Lower leg skin (tissue), 4 donors: Measurements from ENCODE around the gene CD46. TPM values are rescaled to one million over a fixed set of nuclear protein-coding genes. Genes with fewer than 3 reads are reported as not detected.
A peak's percentile ranks its signal among the peaks of the same experiment; 100 is the strongest.

ENCODE experiments used
- DNase-seq, 2 donors: peaks; one replicate each; pipeline ENCODE4 v3.0.0-alpha.2; 2019; ENCODE audit warnings: low spot score in 2 of 2
- H3K4me3 ChIP-seq: fragments of 200-600 bp; sonication (generic); 2 replicates; pipeline ENCODE4 v1.5.1; 2017; ENCODE audit warnings: mild to moderate bottlenecking, low read depth; ENCODE audit not compliant: poor library complexity, severe bottlenecking
- POLR2A ChIP-seq, 2 donors: fragments of 450-650 bp; IDR thresholded peaks; one replicate each; pipeline ENCODE4 v1.6.1; 2016 to 2017; ENCODE audit warnings: antibody characterized with exemption in 2 of 2, mild to moderate bottlenecking in 1 of 2, moderate library complexity in 1 of 2
- WGBS, 2 donors: methylation state at CpG; one replicate each; pipeline ENCODE4 v1.1.5; 2018; 5-methylcytosine and 5-hydroxymethylcytosine counted together
- intact Hi-C: fragments of 100-400 bp; cut with DNase I; formaldehyde crosslinking; loops from one replicate; pipeline ENCODE4 v1.15.0; 2023; ENCODE audit warnings: low total_unique reads
- total RNA-seq, 4 donors: library from RNA; depleted of rRNA; stranded (reverse); fragments of >200 nt; gene quantifications; one replicate each; pipeline ENCODE4 v1.1.0, GENCODE V29; 2016
- TF ChIP-seq, protein P1 (sequence below), 3 donors: fragments of 450-650 bp; IDR thresholded peaks; one replicate each; pipeline ENCODE4 v1.5.1; 2016; ENCODE audit warnings: antibody characterized with exemption in 3 of 3, mild to moderate bottlenecking in 3 of 3, moderate library complexity in 2 of 3

The CD46 gene
- total RNA-seq, 4 donors from 2014 or later: 63.3 to 89.4 (median 76.2) TPM

- TF ChIP-seq POLR2A (IDR thresholded peaks at IDR 0.05): no peak
- TF ChIP-seq, protein P1, sequence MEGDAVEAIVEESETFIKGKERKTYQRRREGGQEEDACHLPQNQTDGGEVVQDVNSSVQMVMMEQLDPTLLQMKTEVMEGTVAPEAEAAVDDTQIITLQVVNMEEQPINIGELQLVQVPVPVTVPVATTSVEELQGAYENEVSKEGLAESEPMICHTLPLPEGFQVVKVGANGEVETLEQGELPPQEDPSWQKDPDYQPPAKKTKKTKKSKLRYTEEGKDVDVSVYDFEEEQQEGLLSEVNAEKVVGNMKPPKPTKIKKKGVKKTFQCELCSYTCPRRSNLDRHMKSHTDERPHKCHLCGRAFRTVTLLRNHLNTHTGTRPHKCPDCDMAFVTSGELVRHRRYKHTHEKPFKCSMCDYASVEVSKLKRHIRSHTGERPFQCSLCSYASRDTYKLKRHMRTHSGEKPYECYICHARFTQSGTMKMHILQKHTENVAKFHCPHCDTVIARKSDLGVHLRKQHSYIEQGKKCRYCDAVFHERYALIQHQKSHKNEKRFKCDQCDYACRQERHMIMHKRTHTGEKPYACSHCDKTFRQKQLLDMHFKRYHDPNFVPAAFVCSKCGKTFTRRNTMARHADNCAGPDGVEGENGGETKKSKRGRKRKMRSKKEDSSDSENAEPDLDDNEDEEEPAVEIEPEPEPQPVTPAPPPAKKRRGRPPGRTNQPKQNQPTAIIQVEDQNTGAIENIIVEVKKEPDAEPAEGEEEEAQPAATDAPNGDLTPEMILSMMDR (IDR thresholded peaks at IDR 0.05): no peak
- H3K4me3 ChIP-seq: no peak overlapping the region
- intact Hi-C loops: no loop called here
- DNase-seq: no peak
- WGBS, 2 donors: 88 to 91% methylated on average over 7 of the region's 7 CpGs
Measured at GRCh38 chr1:207791290-207791689, 39.4 kb downstream of the CD46 start.

- intact Hi-C loops: no loop called here
- TF ChIP-seq POLR2A (IDR thresholded peaks at IDR 0.05): no peak
- TF ChIP-seq, protein P1 (IDR thresholded peaks at IDR 0.05): no peak
Measured at GRCh38 chr1:207793327-207793726, 41.5 kb downstream of the CD46 start.

DNA sequence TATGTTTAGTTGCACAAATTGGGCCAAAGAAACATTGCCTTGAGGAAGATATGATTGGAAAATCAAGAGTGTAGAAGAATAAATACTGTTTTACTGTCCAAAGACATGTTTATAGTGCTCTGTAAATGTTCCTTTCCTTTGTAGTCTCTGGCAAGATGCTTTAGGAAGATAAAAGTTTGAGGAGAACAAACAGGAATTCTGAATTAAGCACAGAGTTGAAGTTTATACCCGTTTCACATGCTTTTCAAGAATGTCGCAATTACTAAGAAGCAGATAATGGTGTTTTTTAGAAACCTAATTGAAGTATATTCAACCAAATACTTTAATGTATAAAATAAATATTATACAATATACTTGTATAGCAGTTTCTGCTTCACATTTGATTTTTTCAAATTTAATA, 43.0 kb downstream of the CD46 start:
- 61% methylated on average over 2 of the region's 2 CpGs for WGBS, 2 donors
- TF ChIP-seq, protein P1 (IDR thresholded peaks at IDR 0.05): no peak
- TF ChIP-seq POLR2A (IDR thresholded peaks at IDR 0.05): no peak
- intact Hi-C loops: no loop called here
- no peak overlapping the region for H3K4me3 ChIP-seq
- DNase-seq: no peak

More at GRCh38 chr1:207793327-207793726, 41.5 kb downstream of the CD46 start:
- DNase-seq: no peak
- H3K4me3 ChIP-seq: no peak overlapping the region

- peak; percentile 87 to 97 for DNase-seq
- intact Hi-C loops: no loop called here
- no peak for TF ChIP-seq POLR2A (IDR thresholded peaks at IDR 0.05)
- TF ChIP-seq, protein P1 (IDR thresholded peaks at IDR 0.05): peak in 1 of 3 donors; percentile 48
- H3K4me3 ChIP-seq: no peak overlapping the region
- 35 to 40% methylated on average over 7 of the region's 7 CpGs for WGBS, 2 donors
Measured at GRCh38 chr1:207797229-207797973, 45.5 kb downstream of the CD46 start.

GRCh38 chr1:207798847-207799246, 47.0 kb downstream of the CD46 start:
- intact Hi-C loops: no loop called here
- WGBS, 2 donors: 58 to 67% methylated on average over 6 of the region's 6 CpGs
- no peak for DNase-seq

More at GRCh38 chr1:207798847-207799246, 47.0 kb downstream of the CD46 start:
- H3K4me3 ChIP-seq: no peak overlapping the region
- TF ChIP-seq POLR2A (IDR thresholded peaks at IDR 0.05): no peak
- TF ChIP-seq, protein P1 (IDR thresholded peaks at IDR 0.05): no peak
